Measurements from ENCODE around the gene MCEE.

Gene MCEE

GRCh38 chr2:71129114-71129901 is 721 bp downstream of the MCEE start:
- peak; percentile 6 for DNase-seq (ENCODE audit: low read depth)
- H3K4me3 ChIP-seq (replicated peaks; ENCODE audit: low read depth, low read length) = peak overlapping the region; percentile 95
- TF ChIP-seq CTCF (IDR thresholded peaks at IDR 0.05; ENCODE audit: low read length, missing control alignments) = no peak

- no peak for TF ChIP-seq CTCF (IDR thresholded peaks at IDR 0.05; ENCODE audit: low read length, missing control alignments)
- no peak for DNase-seq (ENCODE audit: low read depth)
- no peak overlapping the region for H3K4me3 ChIP-seq (replicated peaks; ENCODE audit: low read depth, low read length)
Measured at GRCh38 chr2:71126957-71127356, 3.1 kb downstream of the MCEE start.

GRCh38 chr2:71125506-71126294 is 4.3 kb downstream of the MCEE start:
- DNase-seq (ENCODE audit: low read depth) = no peak
- no peak overlapping the region for H3K4me3 ChIP-seq (replicated peaks; ENCODE audit: low read depth, low read length)
- TF ChIP-seq CTCF (IDR thresholded peaks at IDR 0.05; ENCODE audit: low read length, missing control alignments) = no peak

GRCh38 chr2:71122387-71123298 is 7.4 kb downstream of the MCEE start:
- no peak overlapping the region for H3K4me3 ChIP-seq (replicated peaks; ENCODE audit: low read depth, low read length)
- TF ChIP-seq CTCF (IDR thresholded peaks at IDR 0.05; ENCODE audit: low read length, missing control alignments) = no peak
- DNase-seq (ENCODE audit: low read depth) = no peak

GRCh38 chr2:71121479-71121878 is 8.6 kb downstream of the MCEE start:
- DNase-seq (ENCODE audit: low read depth) = no peak
- no peak overlapping the region for H3K4me3 ChIP-seq (replicated peaks; ENCODE audit: low read depth, low read length)
- TF ChIP-seq CTCF (IDR thresholded peaks at IDR 0.05; ENCODE audit: low read length, missing control alignments) = no peak

- DNase-seq (ENCODE audit: low read depth) = no peak
- no peak for TF ChIP-seq CTCF (IDR thresholded peaks at IDR 0.05; ENCODE audit: low read length, missing control alignments)
- no peak overlapping the region for H3K4me3 ChIP-seq (replicated peaks; ENCODE audit: low read depth, low read length)
Measured at GRCh38 chr2:71120195-71120594, 9.8 kb downstream of the MCEE start.
